ENCODE measurements around the gene EIF4EBP2. TPM values are rescaled to one million over a fixed set of nuclear protein-coding genes. Genes with fewer than 3 reads are reported as not detected.

Gene EIF4EBP2
- polyA plus RNA-seq, 1 experiment: 31.2 TPM

DNA sequence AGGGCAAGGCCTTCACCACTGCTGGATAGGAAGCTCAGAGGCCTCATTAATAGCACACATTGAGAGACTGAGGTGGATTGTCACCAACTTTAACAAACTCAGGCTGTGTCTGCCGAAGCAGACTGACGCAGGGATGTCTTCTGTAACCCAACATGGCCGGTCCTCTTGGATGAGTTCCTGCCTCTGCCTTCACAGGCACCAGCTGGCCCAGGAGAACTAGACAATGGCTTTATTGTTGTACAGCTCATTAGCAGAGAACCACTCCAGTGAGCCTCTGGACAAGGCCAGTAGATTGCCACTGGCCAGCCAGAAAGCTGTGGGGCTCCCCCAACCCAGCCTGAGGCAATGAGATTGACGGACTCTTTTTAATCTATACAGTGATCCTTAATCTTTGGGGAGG, 28.2 kb downstream of the EIF4EBP2 start:
- POLR2A ChIA-PET: no interaction called here
- no peak for DNase-seq (ENCODE audit: low read depth, low spot score)
- no peaks in the 10 kb centered on the region for H3K27me3 ChIP-seq (ENCODE audit: control insufficient read depth, insufficient read depth, low read length)
- no peak for TF ChIP-seq CTCF (IDR thresholded peaks at IDR 0.05; ENCODE audit: low read depth, low read length)
- CTCF ChIA-PET: interaction anchor here (0.8 to 2.3 kb wide), 2 partner anchors 109 to 211 kb away, joined by 3 to 6 read pairs; no protein-coding TSS in a partner anchor
- H3K9me3 ChIP-seq (ENCODE audit: control insufficient read depth, insufficient read depth, low read length): no peaks in the 10 kb centered on the region
- H3K4me3 ChIP-seq (ENCODE audit: low read depth, low read length): no peak overlapping the region
- no peak overlapping the region for H3K27ac ChIP-seq (ENCODE audit: low read depth, low read length)

DNA sequence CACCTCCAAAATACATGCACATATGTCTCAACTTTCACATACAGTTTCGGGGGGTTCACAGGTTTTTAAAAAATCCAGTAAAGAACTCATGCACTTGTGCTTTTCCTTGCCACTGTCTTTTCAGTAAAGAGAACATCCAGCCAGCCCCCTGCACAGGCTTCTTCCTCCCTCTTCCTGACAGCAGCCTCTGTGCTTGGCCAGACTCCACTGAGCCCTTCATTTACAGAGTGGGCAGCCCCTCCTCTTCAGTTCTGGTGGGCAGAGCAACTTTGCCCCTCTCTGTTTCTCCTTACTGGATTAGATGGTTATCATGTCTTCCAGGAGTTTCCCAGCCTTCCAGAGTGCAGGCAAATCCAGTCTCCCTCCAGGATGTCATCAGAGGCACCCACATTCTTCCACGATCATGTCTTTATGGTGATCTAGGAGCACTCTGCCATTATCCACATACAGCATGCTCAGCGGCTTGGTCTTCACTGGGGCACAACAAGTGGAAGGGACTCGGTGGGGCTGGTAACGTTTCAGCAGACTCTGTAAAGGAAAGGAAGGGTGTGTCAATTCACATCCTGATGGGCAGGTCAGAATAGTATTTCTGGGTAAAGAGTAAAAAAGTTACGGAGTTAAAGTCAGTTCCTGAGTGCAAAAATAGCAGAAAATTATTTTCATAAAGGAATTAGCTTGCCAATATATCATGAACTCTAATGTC, 28.8 kb downstream of the EIF4EBP2 start:
- Histone ChIP-seq H3K27ac (ENCODE audit: low read depth, low read length) (no peak overlapping the region), H3K9me3 (ENCODE audit: control insufficient read depth, insufficient read depth, low read length) (no peaks in the 10 kb centered on the region), H3K27me3 (ENCODE audit: control insufficient read depth, insufficient read depth, low read length) (peaks cover 4% of the 10 kb centered on the region), H3K4me3 (ENCODE audit: low read depth, low read length) (no peak overlapping the region)
- no peak for TF ChIP-seq CTCF (IDR thresholded peaks at IDR 0.05; ENCODE audit: low read depth, low read length)
- DNase-seq (ENCODE audit: low read depth, low spot score): no peak
- ChIA-PET CTCF (interaction anchor here (1.2 to 2.3 kb wide), 2 partner anchors 108 to 211 kb away, joined by 3 to 6 read pairs; no protein-coding TSS in a partner anchor), POLR2A (interaction anchor here (0.7 kb wide), 1 partner anchor 19 kb away, joined by 3 read pairs; no protein-coding TSS in a partner anchor)

- no peak for TF ChIP-seq CTCF (IDR thresholded peaks at IDR 0.05; ENCODE audit: low read depth, low read length)
- POLR2A ChIA-PET: no interaction called here
- no peak for DNase-seq (ENCODE audit: low read depth, low spot score)
- Histone ChIP-seq H3K27ac (ENCODE audit: low read depth, low read length) (no peak overlapping the region), H3K4me3 (ENCODE audit: low read depth, low read length) (no peak overlapping the region), H3K9me3 (ENCODE audit: control insufficient read depth, insufficient read depth, low read length) (no peaks in the 10 kb centered on the region), H3K27me3 (ENCODE audit: control insufficient read depth, insufficient read depth, low read length) (peaks cover 7% of the 10 kb centered on the region)
- CTCF ChIA-PET: interaction anchor here (1.2 kb wide), 1 partner anchor 212 kb away, joined by 3 read pairs; no protein-coding TSS in a partner anchor
Observed at GRCh38 chr10:70433581-70434280, 29.8 kb downstream of the EIF4EBP2 start.

- TF ChIP-seq CTCF (IDR thresholded peaks at IDR 0.05; ENCODE audit: low read depth, low read length): no peak
- ChIA-PET CTCF (no interaction called here), POLR2A (interaction anchor here (0.6 kb wide), 1 partner anchor 60 kb away, joined by 3 read pairs; no protein-coding TSS in a partner anchor)
- H3K27me3 ChIP-seq (ENCODE audit: control insufficient read depth, insufficient read depth, low read length): peaks cover 24% of the 10 kb centered on the region
- no peaks in the 10 kb centered on the region for H3K9me3 ChIP-seq (ENCODE audit: control insufficient read depth, insufficient read depth, low read length)
- H3K4me3 ChIP-seq (ENCODE audit: low read depth, low read length): no peak overlapping the region
- no peak for DNase-seq (ENCODE audit: low read depth, low spot score)
- H3K27ac ChIP-seq (ENCODE audit: low read depth, low read length): no peak overlapping the region
Observed at GRCh38 chr10:70435241-70436085, 31.5 kb downstream of the EIF4EBP2 start.

All from AG04450 (cell line).